ENCODE data around the gene TUBGCP3. TPM values are rescaled to one million over a fixed set of nuclear protein-coding genes. Genes with fewer than 3 reads are reported as not detected.

Gene TUBGCP3
- total and polyA plus RNA-seq, 7 donors, result 7.4 to 15.3 (median 13.1) TPM

GRCh38 chr13:112582263-112582662, 5.7 kb downstream of the TUBGCP3 start:
- Histone ChIP-seq H3K4me1 (peaks cover 21% of the 10 kb centered on the region), H3K9me3 (no peaks in the 10 kb centered on the region), H3K36me3 (ENCODE audit: insufficient read depth in 1 of 2, low read depth in 1 of 2) (no peaks in the 10 kb centered on the region), H3K4me3 (no peak overlapping the region), H3K27ac (no peak overlapping the region), H3K27me3 (ENCODE audit: insufficient read depth in 3 of 3, low read length in 2 of 3) (no peaks in the 10 kb centered on the region)
- WGBS, 3 donors, result 87 to 88% (median 88%) methylated on average over 9 of the region's 9 CpGs
- DNase-seq, result no peak
- no peak for ATAC-seq
- intact Hi-C loops (cut with DNase I), result no loop called here
- TF ChIP-seq CTCF (IDR thresholded peaks at IDR 0.05), result no peak

GRCh38 chr13:112580912-112581311, 7.0 kb downstream of the TUBGCP3 start:
- H3K4me3 ChIP-seq, result no peak overlapping the region
- no peak for TF ChIP-seq CTCF (IDR thresholded peaks at IDR 0.05)
- 85 to 89% (median 86%) methylated on average over 3 of the region's 3 CpGs for WGBS, 3 donors
- peaks cover 21% of the 10 kb centered on the region for H3K4me1 ChIP-seq
- ATAC-seq (no peak), DNase-seq (no peak)
- H3K27me3 ChIP-seq (ENCODE audit: insufficient read depth in 3 of 3, low read length in 2 of 3), result no peaks in the 10 kb centered on the region
- no peaks in the 10 kb centered on the region for H3K36me3 ChIP-seq (ENCODE audit: insufficient read depth in 1 of 2, low read depth in 1 of 2)
- H3K27ac ChIP-seq, result no peak overlapping the region
- no peaks in the 10 kb centered on the region for H3K9me3 ChIP-seq
- intact Hi-C loops (cut with DNase I), result no loop called here

DNA sequence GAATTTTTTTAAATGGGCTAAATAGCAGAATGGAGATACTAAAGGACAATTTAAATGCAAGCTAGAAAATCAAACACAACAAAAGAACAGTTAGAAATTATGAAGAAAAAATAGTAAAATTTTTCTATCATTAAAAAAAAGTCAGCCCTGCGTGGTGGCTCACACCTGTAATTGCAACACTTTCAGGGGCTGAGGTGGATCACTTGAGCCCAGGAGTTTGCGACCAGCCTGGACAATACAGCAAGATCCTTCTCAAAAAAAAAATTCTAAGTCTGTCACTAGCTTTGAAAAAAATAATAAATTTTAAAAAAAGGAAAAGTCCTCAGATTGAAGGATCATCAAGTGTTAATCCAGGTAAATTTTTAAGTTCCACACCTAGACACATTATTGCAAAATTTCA, 7.7 kb downstream of the TUBGCP3 start:
- DNase-seq (no peak), ATAC-seq (no peak)
- Histone ChIP-seq H3K27ac (no peak overlapping the region), H3K27me3 (ENCODE audit: insufficient read depth in 3 of 3, low read length in 2 of 3) (no peaks in the 10 kb centered on the region), H3K36me3 (ENCODE audit: insufficient read depth in 1 of 2, low read depth in 1 of 2) (no peaks in the 10 kb centered on the region), H3K9me3 (no peaks in the 10 kb centered on the region), H3K4me1 (peaks cover 25% of the 10 kb centered on the region), H3K4me3 (no peak overlapping the region)
- intact Hi-C loops (cut with DNase I), result no loop called here
- 96 to 99% (median 98%) methylated on average over 2 of the region's 2 CpGs for WGBS, 3 donors
- TF ChIP-seq CTCF (IDR thresholded peaks at IDR 0.05), result no peak

DNA sequence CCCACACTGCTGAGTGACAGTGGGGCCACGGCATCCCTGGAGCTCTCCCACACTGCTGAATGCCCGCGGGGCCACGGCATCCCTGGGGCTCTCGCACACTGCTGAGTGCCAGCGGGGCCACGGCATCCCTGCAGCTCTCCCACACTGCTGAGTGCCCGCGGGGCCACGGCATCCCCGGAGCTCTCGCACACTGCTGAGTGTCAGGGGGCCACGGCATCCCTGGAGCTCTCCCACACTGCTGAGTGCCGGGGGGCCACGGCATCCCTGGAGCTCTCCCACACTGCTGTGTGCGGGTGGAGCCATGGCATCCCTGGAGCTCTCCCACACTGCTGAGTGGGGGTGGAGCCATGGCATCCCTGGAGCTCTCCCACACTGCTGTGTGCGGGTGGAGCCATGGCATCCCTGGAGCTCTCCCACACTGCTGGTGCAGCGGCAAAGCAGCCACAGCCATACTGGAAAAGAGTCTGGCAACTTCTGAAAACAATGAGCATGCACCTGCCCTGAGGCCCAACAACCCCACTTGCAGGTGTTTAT, 8.6 kb downstream of the TUBGCP3 start:
- Histone ChIP-seq H3K27ac (no peak overlapping the region), H3K4me1 (peaks cover 25% of the 10 kb centered on the region), H3K36me3 (ENCODE audit: insufficient read depth in 1 of 2, low read depth in 1 of 2) (no peaks in the 10 kb centered on the region), H3K27me3 (ENCODE audit: insufficient read depth in 3 of 3, low read length in 2 of 3) (no peaks in the 10 kb centered on the region), H3K9me3 (no peaks in the 10 kb centered on the region), H3K4me3 (no peak overlapping the region)
- WGBS, 3 donors, result 96 to 98% (median 97%) methylated on average over 18 of the region's 18 CpGs
- no peak for TF ChIP-seq CTCF (IDR thresholded peaks at IDR 0.05)
- intact Hi-C loops (cut with DNase I), result no loop called here
- DNase-seq (no peak), ATAC-seq (no peak)

- intact Hi-C loops (cut with DNase I), result no loop called here
- no peaks in the 10 kb centered on the region for H3K36me3 ChIP-seq (ENCODE audit: insufficient read depth in 1 of 2, low read depth in 1 of 2)
- no peak overlapping the region for H3K27ac ChIP-seq
- H3K4me1 ChIP-seq, result peaks cover 27% of the 10 kb centered on the region
- TF ChIP-seq CTCF (IDR thresholded peaks at IDR 0.05), result no peak
- DNase-seq (no peak), ATAC-seq (no peak)
- H3K9me3 ChIP-seq, result no peaks in the 10 kb centered on the region
- H3K4me3 ChIP-seq, result no peak overlapping the region
- H3K27me3 ChIP-seq (ENCODE audit: insufficient read depth in 3 of 3, low read length in 2 of 3), result no peaks in the 10 kb centered on the region
Measured at GRCh38 chr13:112576768-112577167, 11.2 kb downstream of the TUBGCP3 start.
